ENCODE measurements around the gene GRB2.

DNA sequence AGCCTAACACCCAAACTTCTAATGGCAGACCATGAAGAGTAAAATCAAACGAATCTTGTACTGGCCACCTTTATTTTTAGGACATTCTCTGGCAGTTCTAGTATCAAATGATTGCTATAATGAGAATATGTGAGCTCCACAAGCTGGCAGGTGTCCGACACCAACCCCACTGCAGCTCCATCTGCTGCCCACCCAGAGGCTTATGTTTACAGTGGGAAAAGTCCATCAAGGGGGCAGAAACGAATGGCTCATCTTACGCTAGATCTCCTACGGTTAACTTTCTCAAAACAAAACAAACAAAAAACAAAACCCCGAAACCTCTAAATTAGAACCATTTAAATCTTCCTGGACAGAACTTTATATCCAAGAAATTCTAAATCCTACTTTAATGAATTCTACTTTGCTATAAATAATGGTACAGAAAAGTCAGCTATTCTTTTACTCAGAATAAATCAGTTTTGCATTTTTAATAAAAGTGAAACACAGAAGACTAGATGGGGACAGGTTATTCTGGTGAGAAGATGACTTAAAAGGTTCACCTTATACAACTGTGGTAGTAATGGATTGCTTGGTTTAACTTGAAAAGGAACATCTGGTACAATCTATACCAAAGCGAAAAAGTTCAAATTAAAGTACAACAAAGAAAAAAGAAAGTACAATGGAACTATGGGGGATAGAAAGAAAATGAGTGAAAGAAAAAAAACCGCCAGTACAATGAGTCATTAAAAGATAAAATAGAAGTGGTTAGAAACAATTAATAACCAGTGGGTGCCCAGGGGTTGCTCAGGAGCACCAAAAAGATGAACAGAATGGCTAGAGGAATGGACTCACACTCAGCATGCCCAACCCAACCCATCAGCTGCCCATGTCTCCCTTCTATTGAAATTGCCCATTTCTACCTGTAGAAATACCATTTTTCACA, 40.2 kb downstream of the GRB2 start:
- TF ChIP-seq CTCF (conservative IDR thresholded peaks at IDR 0.05 in 1 of 2, IDR thresholded peaks at IDR 0.05 in 1 of 2; ENCODE audit: extremely low read depth in 1 of 2, insufficient read depth in 1 of 2, low read depth in 1 of 2, low read length in 2 of 2) (no peak), EZH2 (IDR thresholded peaks at IDR 0.05; ENCODE audit: borderline replicate concordance, low read length) (no peak)
